ENCODE data around the gene APH1A.

GRCh38 chr1:150281221-150281757, 12.5 kb upstream of the APH1A start:
- TF ChIP-seq POLR2AphosphoS5 (IDR thresholded peaks at IDR 0.05; ENCODE audit: low read length) (no peak), ZNF207 (IDR thresholded peaks at IDR 0.05; ENCODE audit: borderline replicate concordance) (no peak), CTCF (IDR thresholded peaks at IDR 0.05 in 2 of 3, conservative IDR thresholded peaks at IDR 0.05 in 1 of 3; ENCODE audit: control insufficient read depth in 2 of 3, extremely low read depth in 1 of 3, insufficient read depth in 1 of 3, low read depth in 3 of 3, low read length in 3 of 3) (peak; percentile 53 to 77 (median 70)), TAF1 (IDR thresholded peaks at IDR 0.05; ENCODE audit: borderline replicate concordance, low read depth, low read length) (no peak), RAD21 (IDR thresholded peaks at IDR 0.05; ENCODE audit: insufficient read depth, low read depth, low read length) (peak; percentile 72), USF1 (IDR thresholded peaks at IDR 0.05; ENCODE audit: borderline replicate concordance, extremely low read length, insufficient read depth, low read depth, low read length) (no peak), FOXM1 (IDR thresholded peaks at IDR 0.05; ENCODE audit: low read depth, low read length) (no peak), SMAD1 (IDR thresholded peaks at IDR 0.05; ENCODE audit: low read depth, partially characterized antibody) (no peak)
